ENCODE results near the gene ANKS6. TPM values are rescaled to one million over a fixed set of nuclear protein-coding genes. Genes with fewer than 3 reads are reported as not detected.

ANKS6 gene
- total RNA-seq, 1 experiment from 2014 or later, result 16.4 TPM

- no peak for DNase-seq (ENCODE audit: low read depth, low spot score)
- in situ Hi-C loops (cut with HindIII; ENCODE audit: low pct_unique_long_range_greater_than_20kb, low sequenced_read_pairs), result no loop called here
These were observed 32.2 kb downstream of the ANKS6 start for GRCh38 chr9:98763986-98764745.

GRCh38 chr9:98760231-98760630 is 36.1 kb downstream of the ANKS6 start:
- in situ Hi-C loops (cut with HindIII; ENCODE audit: low pct_unique_long_range_greater_than_20kb, low sequenced_read_pairs), result no loop called here
- DNase-seq (ENCODE audit: low read depth, low spot score), result no peak

DNA sequence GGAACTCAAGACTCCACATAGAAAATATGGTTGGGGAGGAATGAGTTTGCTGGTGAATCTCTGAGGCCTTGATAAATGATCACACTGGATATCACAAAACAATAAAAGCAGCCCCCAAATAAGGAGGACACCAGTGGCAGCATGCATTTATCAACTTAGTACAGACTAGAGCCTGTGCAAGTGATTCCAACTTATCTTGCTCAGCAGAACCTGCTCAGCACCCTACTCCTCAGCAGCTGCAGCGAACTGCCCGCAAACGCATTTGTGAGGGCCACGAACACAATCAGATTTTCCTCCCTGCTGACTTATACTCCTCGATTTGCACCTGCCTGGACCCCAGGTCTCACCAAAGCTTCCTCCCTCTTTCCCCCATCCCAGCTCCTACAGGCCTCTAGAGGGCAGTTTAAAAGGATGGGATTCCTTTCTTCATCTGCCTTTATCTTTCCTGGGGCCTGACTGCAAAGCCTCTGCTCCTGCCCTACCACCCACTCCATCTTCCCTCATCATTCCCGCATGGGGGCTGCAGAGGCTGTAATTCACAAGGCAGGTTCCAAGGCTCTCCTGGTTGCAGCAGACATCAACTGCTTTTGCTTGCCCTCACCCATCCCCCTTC is 41.2 kb downstream of the ANKS6 start:
- in situ Hi-C loops (cut with HindIII; ENCODE audit: low pct_unique_long_range_greater_than_20kb, low sequenced_read_pairs), result no loop called here
- DNase-seq (ENCODE audit: low read depth, low spot score), result no peak

DNA sequence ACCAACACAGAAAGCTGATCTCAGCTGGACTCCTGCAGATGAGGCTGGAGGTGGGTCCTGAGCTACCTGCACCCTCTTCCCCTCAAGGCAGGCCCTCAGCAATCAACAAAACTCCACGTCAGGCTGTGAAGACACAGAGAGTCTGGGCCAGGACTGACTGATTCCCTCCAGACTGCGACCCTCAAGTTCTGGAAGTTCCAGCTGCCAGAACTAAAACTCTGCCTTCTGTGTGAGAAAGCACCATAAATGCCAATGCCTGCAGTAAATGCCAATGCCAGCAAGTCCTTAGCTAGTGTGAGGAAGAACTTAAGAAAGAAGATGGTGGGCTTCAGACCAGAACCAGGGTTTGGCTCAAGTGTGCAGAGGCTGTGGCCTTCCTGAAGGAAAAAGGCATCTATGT is 45.1 kb downstream of the ANKS6 start:
- in situ Hi-C loops (cut with HindIII; ENCODE audit: low pct_unique_long_range_greater_than_20kb, low sequenced_read_pairs), result no loop called here
- no peak for DNase-seq (ENCODE audit: low read depth, low spot score)

DNA sequence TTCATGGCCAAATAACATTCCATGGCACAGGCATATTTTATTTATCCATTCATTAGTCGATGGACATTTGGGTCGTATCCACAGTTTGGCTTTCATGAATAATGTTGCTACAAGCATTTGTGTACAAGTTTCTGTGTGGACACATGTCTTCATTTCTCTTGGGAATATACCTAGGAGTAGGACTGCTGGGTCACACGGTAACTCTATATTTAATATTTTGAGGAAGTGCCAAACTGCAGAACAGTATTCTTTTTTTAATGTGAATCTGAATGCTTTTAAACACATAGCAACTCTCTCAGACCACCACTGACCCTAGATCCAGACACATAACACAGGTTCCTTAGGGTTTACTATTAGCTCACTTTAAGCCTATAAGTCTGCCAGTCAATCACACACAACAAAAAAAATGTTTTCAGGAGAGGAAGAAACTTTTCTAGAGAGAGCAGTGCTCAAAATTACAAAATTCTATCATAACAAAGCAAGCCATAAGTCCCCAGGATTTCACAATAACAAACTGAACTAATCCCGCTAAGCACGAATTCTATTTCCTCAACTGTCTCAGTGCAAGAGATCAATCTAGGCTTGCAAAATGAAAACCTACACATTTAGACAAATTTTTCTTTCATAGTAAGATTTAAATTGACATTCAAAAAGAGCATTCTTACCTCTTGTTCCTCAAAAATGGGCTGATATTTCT is 45.8 kb downstream of the ANKS6 start:
- no peak for DNase-seq (ENCODE audit: low read depth, low spot score)
- in situ Hi-C loops (cut with HindIII; ENCODE audit: low pct_unique_long_range_greater_than_20kb, low sequenced_read_pairs), result no loop called here

DNA sequence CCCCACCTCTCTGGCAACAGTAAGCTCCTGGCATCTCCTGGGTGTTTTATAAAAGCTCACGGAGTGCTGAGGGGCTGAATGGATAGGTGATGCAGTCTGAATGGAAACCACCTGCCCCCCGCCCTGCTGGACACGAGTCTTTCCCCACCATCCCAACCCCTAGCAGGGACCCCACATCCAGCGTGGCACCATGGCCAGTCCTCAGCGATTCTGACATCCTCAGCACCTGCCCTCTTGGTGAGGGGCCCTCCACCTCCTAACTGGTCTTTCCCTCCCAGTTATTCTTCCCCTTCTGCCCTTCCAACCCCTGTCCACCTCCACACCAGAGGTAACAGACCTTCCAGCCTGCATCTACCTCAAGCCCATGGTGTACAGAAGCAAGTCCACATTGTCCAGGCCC is 48.9 kb downstream of the ANKS6 start:
- DNase-seq (ENCODE audit: low read depth, low spot score), result no peak
- in situ Hi-C loops (cut with HindIII; ENCODE audit: low pct_unique_long_range_greater_than_20kb, low sequenced_read_pairs), result no loop called here

DNA sequence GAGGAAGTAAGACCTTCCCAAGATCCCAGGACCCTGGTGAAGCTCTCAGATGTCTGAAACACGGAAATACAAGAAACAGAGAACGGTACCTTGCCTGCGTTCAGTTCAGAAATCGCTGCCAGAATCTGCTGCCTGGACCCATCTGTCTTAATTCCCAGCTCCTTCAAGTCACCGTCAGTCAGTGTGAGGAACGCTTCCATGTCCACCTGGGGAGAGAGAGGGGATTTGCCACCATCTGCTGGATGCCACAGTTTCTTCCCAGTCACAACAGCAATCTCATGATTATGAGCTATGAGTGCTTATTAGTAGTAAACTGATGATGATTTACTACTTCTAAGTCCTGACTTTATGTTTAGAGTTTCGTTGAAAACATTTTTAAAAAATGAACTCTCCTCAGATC is 50.9 kb downstream of the ANKS6 start:
- in situ Hi-C loops (cut with HindIII; ENCODE audit: low pct_unique_long_range_greater_than_20kb, low sequenced_read_pairs), result no loop called here
- no peak for DNase-seq (ENCODE audit: low read depth, low spot score)

DNA sequence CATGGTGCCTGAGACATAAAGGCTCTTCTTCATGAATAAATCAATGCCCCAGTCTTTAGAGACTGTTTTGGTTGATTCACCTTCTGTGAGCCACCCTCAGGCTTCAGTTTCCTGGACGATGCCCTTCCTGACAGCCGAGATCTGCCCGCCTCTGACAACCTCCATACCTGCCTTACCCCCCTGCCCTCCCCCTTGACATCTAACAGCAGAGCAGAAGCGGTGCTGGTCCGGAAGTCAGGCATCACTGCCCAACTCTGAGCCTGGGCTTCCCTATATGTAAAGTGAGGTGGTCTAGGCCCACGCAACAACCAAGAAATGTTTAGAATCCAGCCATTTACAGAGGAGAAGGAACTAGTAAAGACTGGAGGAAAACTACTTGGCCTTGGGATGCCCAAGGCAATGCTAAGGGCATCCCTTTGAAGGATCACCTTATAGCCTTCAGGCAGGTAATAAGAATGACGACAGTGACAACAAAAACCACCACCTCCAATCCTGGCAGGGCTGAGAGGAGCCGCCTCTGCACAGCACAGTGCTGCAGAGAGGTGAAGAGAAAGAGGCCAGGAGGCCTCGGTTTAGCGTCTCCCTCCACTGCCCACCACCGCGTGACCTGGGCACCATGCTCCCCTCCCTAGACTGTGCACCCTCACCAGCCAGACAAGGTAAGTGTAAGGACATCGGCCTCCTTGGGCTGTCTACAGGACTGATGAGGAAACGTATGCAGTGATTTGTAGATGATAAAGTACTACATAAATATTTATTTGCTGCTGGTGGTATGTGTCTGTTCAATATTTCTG is 52.3 kb downstream of the ANKS6 start:
- no peak for DNase-seq (ENCODE audit: low read depth, low spot score)
- in situ Hi-C loops (cut with HindIII; ENCODE audit: low pct_unique_long_range_greater_than_20kb, low sequenced_read_pairs), result no loop called here

- DNase-seq (ENCODE audit: low read depth, low spot score), result no peak
- in situ Hi-C loops (cut with HindIII; ENCODE audit: low pct_unique_long_range_greater_than_20kb, low sequenced_read_pairs), result no loop called here
These were observed 53.0 kb downstream of the ANKS6 start for GRCh38 chr9:98743329-98743728.

- DNase-seq (ENCODE audit: low read depth, low spot score), result no peak
- in situ Hi-C loops (cut with HindIII; ENCODE audit: low pct_unique_long_range_greater_than_20kb, low sequenced_read_pairs), result no loop called here
These were observed 53.8 kb downstream of the ANKS6 start for GRCh38 chr9:98742325-98743280.

GRCh38 chr9:98740226-98740881 is 56.0 kb downstream of the ANKS6 start:
- no peak for DNase-seq (ENCODE audit: low read depth, low spot score)
- in situ Hi-C loops (cut with HindIII; ENCODE audit: low pct_unique_long_range_greater_than_20kb, low sequenced_read_pairs), result no loop called here

DNA sequence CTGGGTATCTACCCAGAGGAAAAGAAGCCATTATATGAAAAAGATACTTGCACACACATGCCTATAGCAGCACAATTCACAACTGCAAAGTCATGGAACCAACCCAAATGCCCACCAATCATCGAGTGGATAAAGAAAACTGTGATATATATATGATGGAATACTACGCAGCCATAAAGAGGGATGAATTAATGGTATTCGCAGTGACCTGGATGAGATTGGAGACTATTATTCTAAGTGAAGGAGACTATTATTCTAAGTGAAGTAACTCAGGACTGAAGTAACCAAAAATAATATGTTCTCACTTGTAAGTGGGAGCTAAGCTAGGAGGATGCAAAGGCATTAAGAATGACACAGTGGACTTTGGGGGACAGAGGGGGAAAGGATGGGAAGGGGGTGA is 57.6 kb downstream of the ANKS6 start:
- in situ Hi-C loops (cut with HindIII; ENCODE audit: low pct_unique_long_range_greater_than_20kb, low sequenced_read_pairs), result no loop called here

DNA sequence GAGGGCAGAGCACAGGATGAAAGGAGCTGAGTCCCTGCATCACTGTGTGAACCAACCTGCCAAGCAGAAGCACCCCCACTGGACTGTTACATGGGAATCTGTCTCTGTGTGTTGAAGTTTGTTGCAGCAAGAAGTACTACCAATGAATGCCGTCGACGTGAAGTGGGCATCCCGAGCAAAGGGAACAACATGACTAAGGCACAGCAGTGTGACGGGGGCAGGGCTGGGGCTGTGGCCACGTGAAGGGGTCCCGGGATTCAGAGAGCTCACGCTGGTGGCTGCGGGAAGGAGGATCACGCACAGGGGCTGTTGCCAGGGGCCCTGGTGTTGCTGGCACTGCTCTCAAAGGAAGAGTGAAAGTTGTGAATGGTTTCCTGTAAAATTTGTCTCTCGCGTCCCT is 60.1 kb downstream of the ANKS6 start:
- DNase-seq (ENCODE audit: low read depth, low spot score), result no peak
- in situ Hi-C loops (cut with HindIII; ENCODE audit: low pct_unique_long_range_greater_than_20kb, low sequenced_read_pairs), result no loop called here

More for the DNA sequence above, 57.6 kb downstream of the ANKS6 start:
- DNase-seq (ENCODE audit: low read depth, low spot score), result no peak

- in situ Hi-C loops (cut with HindIII; ENCODE audit: low pct_unique_long_range_greater_than_20kb, low sequenced_read_pairs), result no loop called here
- no peak for DNase-seq (ENCODE audit: low read depth, low spot score)
These were observed 63.6 kb downstream of the ANKS6 start for GRCh38 chr9:98732801-98733200.

- in situ Hi-C loops (cut with HindIII; ENCODE audit: low pct_unique_long_range_greater_than_20kb, low sequenced_read_pairs), result no loop called here
- DNase-seq (ENCODE audit: low read depth, low spot score), result no peak
These were observed 64.3 kb downstream of the ANKS6 start for GRCh38 chr9:98732091-98732490.

GRCh38 chr9:98730871-98731270 is 65.5 kb downstream of the ANKS6 start:
- no peak for DNase-seq (ENCODE audit: low read depth, low spot score)
- in situ Hi-C loops (cut with HindIII; ENCODE audit: low pct_unique_long_range_greater_than_20kb, low sequenced_read_pairs), result no loop called here

GRCh38 chr9:98728500-98728899 is 67.9 kb downstream of the ANKS6 start:
- in situ Hi-C loops (cut with HindIII; ENCODE audit: low pct_unique_long_range_greater_than_20kb, low sequenced_read_pairs), result no loop called here
- no peak for DNase-seq (ENCODE audit: low read depth, low spot score)

Data from SK-MEL-5 (cell line).